ENCODE measurements around the gene CNTNAP2.
"Not testable (repeated sequence)": the region's sequence is repeated elsewhere in the genome, so short reads cannot be mapped to it uniquely, and the experiment has no call there.

CNTNAP2 gene

DNA sequence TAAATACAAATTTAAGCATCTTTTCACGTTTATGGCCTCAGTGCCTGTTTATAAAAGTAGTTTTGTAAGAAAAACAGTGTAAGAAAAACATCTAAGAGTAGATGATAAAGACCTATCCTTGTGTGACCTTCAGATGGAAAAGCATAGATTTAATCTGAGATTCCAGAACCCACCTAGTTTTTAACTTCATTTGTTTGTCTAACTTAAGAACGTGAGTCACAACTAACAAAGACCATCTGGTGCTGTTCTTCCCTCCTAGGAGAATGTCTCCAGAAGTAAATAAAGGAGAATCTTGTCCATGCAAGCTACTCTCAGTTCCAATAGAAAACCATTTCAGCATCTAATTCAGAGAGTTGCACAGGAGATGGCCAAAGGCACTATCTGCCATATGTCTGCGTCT, 2208.6 kb downstream of the CNTNAP2 start:
- DNase-seq (ENCODE audit: low read depth in 2 of 3, low spot score in 2 of 3), result no peak

DNA sequence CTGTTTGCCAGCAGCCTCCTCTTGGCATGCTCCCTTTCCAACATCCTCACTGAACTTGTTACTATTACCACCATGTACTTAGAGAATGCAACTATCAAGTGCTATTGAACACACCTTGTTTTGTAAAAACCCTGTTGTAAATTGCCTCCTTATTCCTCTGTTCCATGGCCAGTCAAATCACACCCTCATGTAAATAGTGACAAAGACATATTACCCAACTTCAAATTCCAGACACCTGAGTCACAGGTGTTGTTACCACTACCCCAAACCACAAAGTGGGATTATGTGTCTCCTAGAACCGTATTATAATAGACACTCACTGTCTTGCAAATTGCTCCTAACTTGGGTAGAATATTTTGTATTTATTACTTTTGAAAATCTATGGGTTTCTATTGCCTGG, 2210.8 kb downstream of the CNTNAP2 start:
- DNase-seq (ENCODE audit: low read depth in 2 of 3, low spot score in 2 of 3), result no peak

DNA sequence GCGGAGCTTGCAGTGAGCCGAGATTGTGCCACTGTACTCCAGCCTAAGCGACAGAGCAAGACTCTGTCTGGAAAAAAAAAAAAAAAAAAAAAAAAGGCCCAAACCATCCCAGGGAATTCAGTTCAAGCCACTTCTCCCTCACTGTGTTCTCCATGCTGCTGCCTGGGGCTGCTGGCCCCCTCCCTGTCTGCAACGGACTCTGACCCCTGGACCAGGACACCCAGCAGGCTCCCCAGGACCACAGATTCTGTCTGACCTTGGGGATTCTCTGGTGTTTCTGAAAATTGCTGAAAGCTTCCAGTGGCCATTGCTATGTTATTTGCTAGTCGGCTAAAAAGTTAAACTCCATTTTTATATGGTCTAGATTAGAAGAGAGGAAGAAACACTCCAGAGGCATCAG, 2212.3 kb downstream of the CNTNAP2 start:
- no peak for DNase-seq (ENCODE audit: low read depth in 2 of 3, low spot score in 2 of 3)

DNA sequence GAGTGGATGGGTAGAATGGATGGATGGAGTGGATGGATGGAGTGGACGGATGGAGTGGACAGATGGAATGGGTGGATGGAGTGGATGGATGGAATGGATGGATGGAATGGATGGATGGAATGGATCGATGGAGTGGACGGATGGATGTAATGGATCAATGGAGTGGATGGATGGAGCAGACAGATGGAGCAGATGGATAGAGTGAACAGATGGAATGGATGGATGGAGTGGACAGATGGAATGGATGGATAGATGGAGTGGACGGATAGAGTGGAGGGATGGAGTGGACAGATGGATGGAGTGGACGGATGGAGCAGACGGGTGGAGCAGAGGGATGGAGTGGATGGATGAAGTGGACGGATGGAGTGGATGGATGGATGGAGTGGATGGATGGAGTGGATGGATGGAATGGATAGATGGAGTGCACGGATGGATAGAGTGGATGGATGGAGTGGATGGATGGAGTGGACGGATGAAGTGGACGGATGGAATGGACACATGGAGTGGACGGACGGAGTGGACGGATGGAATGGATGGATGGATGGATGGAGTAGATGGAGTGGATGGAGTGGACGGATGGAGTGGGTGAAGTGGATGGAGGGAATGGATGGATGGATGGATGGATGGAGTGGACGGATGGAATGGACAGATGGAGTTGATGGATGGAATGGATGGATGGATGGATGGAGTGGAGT, 2213.7 kb downstream of the CNTNAP2 start:
- no peak for DNase-seq (ENCODE audit: low read depth in 2 of 3, low spot score in 2 of 3)

DNA sequence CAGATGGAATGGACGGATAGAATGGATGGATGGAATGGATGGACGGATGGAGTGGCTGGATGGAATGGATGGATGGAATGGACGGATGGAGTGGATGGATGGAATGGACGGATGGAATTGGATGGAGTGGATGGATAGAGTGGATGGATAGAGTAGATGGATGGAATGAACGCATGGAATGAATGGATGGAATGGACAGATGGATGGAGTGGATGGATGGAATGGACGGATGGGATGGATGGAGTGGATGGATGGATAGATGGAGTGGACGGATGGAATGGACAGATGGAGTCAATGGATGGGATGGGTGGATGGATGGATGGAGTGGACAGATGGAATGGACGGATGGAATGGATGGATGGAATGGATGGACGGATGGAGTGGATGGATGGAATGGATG, 2214.2 kb downstream of the CNTNAP2 start:
- DNase-seq (ENCODE audit: low read depth in 2 of 3, low spot score in 2 of 3), result no peak

DNA sequence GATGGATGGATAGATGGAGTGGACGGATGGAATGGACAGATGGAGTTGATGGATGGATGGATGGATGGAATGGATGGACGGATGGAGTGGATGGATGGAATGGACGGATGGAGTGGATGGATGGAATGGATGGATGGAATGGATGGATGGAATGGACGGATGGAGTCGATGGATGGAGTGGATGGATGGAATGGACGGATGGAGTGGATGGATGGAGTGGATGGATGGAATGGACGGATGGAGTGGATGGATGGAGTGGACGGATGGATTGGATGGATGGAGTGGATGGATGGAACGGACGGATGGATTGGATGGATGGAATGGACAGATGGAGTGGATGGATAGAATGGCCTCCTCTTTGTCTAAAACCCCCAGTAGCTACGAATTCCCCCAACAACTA, 2214.9 kb downstream of the CNTNAP2 start:
- DNase-seq (ENCODE audit: low read depth in 2 of 3, low spot score in 2 of 3), result not testable (repeated sequence)

DNA sequence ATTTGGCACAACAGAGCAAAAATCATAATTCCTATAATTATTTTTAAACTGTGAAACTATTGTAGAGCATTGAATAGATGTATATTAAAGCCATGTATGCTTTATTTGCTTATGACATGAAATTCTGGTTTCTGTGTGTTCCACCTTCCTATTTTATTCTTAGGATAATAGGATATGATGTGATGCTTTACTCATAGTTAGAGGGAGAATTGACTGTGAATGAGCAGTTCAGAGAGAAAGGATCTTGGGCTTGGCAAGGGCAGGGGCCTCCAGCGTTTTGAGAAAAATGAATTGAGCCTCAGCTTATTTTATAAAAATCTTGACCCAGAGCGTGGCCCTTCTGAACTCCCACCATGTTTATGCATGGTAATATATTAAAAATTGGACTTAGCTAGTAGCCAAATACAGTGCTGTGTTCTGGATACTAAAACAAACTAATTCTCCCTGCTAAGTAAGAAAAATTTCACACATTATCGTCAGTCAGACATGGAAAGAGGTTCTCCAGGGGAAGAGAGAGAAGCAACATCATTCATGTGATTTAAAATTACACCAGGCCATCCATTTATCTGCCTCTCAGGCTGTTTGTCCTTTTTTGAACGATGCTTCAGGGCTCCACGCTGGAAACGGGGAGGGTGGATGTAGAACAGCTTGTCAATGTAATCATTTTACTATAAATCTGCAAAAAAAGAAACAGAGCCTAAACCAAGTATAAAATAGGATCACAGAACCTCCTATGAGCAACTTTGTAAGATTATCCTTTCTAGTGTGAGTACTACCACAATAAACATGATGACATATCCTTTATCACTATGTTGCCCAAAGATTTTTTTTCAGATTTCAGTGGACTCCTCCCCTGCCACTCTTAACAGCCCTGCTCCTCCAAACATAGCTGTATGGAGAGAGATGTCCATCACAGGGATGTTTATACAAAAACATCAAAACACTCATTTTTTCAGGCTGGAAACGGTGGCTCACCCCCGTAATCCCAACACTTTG, 2215.9 kb downstream of the CNTNAP2 start:
- no peak for DNase-seq (ENCODE audit: low read depth in 2 of 3, low spot score in 2 of 3)

DNA sequence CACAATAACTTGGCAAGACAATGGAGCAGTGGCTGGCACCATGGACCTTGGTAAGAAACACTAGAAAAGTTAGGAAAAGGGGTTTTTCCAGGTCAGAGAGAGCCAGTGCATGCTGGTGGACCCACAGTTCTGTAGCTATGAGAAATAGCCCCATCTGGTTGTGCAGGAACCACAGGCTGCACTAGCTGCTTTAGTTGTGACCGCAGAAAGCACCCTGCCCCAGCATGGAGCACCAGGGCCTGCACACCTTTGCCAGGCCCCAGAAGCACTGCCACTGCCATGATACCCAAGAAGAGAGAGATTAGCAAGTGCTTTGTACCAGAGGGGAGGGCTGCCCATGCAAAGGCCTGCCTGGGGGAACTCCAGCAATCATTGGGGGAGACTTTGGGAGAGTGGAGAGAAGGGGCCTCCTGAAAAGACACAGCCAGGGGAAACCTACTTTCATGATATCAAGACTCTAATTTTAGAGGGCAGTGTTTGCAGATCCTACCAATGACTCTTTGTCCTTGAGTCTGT, 2217.9 kb downstream of the CNTNAP2 start:
- no peak for DNase-seq (ENCODE audit: low read depth in 2 of 3, low spot score in 2 of 3)

DNA sequence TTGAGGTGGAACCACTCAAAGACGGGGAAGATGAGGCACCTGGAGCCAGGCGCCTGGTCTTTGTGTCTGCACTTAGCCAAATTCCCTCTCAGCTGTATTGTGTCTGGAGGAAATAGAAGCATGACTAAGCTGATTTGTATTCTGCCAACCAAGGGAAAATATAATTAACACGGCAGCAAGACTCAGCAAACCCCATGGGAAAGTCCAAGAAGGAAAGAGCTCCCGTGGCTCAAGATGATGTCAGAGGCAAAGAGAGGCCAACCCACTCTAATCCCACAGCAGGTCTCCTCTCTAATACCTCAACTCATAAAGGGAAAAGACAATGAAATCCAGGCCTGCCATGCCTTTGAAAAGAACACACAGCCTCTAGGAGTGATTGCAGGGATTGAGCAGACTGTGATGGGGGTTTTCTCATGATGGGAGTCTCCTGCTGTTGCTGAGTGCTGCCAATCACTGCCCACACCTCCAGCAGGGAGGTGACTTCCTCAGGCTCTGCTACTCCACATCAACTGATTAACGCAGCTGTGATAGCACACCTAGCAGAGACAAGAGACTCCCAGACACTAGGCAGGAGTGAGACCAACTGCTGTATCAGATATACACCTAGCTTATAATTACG, 2218.5 kb downstream of the CNTNAP2 start:
- DNase-seq (ENCODE audit: low read depth in 2 of 3, low spot score in 2 of 3), result no peak

DNA sequence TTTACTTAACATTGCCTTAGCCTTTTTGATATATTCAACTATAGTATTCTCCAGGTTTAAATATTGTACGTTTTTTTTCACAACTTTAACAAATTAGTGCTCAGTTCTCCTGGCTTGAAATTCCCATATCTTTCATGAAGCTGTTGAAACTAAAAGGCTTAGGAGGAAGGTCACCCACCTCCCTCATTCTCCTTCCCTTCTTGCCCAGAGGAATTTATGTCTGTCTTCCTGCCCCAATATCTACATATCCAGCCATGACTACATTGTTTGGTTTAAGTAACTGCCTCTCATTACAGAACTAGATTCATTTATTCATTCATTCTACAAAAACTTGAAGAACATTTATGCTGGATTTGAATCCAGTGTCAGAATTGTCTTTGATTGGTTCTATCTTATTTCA, 2219.2 kb downstream of the CNTNAP2 start:
- no peak for DNase-seq (ENCODE audit: low read depth in 2 of 3, low spot score in 2 of 3)

DNA sequence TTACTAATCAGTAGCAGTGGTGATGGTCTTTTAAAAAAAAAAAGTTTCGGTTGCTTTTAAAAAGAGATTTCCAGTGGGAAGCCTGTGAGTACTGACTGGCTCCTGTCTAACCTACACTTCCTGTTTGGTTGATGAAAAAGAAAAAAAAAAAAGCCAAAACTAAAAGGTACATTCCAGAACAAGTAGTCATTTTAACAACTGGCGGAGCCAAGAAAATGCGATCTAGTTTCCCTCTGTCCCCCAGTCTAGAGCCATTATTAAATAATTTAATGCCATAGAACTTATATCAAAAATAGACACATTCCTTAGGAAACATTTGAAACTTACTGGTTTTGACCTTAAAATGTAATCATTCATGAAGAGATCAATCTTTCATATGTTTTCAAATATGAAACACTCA, 2219.8 kb downstream of the CNTNAP2 start:
- DNase-seq (ENCODE audit: low read depth in 2 of 3, low spot score in 2 of 3), result no peak

DNA sequence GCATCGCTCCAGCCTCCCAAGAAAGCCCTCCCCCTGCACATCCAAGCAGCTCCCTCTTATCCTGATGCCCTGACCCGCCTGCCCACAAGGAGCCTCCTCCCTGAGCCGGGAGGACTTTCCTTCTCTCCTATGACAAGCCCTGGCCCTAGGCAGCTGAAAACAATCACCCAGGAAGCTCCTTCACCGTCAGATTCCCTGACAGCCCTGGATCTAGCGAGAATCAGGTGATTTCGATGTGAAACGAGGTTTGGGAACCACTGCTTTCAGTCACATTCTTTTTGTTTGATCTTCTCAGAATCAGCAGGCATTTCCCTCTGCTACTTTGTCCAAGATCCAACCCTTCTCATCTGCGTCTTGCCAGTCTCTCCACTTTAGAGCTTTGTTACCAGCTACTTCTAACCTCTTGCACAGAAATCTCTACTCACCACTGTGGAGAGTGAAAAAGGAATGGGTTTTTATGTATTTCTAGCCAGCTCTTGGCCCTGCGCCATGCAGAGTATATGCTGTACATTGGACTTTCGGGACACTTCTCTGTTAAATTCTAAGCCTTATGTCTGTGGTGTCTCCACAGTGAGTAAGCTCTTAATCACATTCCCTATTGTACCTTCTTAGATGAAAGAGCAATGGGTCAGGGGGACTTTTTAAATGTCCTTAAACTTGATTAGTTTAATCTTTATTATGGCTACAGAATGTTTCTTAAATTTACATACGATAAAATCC, 2220.8 kb downstream of the CNTNAP2 start:
- no peak for DNase-seq (ENCODE audit: low read depth in 2 of 3, low spot score in 2 of 3)

DNA sequence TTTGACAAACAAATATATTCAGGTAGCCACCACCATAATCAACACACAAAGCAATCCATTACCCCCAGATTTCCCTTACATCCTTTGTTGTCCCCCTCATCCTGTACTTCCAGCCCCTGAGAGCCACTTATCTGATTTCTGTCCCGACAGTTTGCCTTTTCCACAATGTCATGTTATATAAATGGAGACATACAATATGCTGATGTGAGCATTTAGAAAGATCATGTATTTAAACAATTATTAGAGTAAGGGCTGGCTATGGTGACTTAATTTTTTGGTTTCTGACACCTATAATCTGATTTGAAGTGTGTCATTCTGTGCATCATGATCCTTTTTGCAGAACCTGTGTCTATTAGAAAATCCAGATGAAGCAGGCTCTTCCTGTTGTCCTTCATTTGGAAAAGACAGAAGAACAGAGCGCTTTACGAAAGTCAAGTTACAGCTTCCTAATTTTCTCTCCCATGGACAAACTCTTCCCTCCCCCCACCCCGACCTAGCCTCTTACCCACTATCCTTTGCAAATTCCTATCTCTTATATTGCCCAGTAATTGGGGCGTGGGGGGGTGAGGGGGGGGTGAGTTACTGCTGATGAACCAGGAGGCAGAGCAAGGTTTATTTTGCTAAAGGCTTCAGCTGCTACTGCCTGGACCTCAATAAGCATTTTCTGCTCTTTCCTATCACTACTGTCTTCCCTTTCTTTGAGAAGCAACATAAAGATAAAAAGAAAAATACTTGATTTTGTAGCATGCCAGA, 2221.6 kb downstream of the CNTNAP2 start:
- no peak for DNase-seq (ENCODE audit: low read depth in 2 of 3, low spot score in 2 of 3)

DNA sequence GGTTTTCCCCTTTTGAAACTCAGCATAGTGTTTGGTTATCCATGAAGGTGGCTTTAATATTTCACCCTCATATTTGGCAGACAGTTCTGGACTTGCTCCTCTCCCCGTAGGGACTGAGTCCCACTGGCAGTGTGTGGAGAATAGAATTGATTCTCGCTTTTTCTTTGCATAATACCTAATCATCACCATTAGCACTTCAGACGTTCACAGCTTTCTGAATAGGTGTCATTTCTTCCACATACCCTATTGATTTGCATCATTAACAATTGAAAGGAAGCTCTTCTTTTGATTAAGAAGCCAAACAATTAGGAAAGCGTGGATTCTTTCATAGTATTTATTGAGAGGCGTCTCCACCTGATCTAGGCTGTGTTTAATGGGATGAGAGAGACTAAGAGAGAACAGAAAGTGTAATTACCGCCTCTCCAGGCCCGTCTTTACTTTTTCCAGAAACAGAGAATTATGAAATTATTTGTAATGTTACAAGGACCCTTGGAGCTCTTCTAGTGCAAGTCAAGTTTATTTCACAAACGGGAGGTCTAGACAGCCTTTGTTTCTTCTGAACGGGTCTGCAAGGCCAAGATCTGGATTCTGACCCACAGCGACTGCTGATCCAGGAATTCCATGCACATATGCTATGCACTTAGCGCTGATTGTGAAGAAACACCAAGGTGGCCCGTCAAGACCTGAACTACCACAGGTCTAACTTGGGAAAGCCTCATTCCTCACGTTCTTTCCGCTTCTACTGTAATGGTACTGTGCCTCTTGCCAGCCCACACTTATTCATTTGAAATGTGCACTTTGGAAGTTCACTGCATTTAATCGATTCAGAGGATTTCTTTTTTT, 2224.1 kb downstream of the CNTNAP2 start:
- no peak for DNase-seq (ENCODE audit: low read depth in 2 of 3, low spot score in 2 of 3)

DNA sequence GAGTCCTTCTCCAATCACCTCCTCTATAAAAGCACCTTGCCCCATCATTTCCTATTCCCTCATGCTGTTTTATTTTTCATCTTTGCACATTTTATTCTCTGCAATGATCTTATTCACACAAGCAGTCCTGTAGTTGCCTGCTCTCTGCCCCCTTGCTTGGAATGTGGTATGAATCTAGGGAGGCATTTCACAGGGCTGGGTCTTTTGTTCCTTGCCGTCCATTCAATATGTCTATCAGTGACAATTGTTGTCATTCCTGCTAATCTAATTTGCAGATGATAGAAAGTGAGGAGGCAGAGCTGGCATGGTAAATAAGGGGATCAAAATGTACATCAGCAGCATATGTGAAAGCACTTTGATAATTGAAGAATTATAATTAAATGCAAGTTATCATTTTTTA, 2227.8 kb downstream of the CNTNAP2 start:
- DNase-seq (ENCODE audit: low read depth in 2 of 3, low spot score in 2 of 3), result no peak

DNA sequence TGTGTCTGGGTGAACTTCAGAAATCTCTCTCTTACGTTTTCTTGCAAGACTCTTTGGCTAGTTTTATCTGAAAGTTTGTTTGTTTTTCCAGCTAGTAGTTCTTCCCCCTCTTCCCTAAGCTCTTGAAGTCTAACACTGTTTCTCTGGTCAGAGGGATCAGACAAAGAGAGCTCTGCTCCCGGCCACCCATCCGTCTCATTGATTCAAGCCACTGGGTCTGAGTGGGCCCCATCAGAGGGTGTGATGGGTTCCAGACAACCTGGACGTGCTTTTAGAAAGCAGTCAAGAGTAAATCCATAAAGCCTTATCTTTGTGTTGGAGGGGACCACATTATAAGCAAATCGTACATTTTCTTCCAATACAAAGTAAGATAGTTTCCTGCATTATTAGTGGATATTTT, 2231.4 kb downstream of the CNTNAP2 start:
- no peak for DNase-seq (ENCODE audit: low read depth in 2 of 3, low spot score in 2 of 3)

DNA sequence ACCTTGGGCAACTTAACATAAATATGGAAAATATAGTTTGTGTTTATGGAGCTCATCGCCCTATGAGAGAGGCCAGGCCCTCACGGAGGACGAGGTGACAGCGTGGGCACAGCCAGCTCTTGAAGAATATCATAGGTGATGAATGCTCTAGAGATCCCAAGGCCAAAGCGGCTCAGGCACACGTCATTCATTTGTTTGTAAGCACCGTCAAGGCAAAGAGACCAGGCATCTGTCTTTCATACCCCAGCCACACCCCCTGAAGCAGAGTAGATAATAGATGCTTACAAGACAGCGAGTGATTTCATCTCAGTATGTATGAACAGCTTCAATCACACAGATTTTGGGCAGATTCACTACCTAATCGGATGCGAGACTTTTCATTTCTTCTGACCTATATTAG, 2231.9 kb downstream of the CNTNAP2 start:
- no peak for DNase-seq (ENCODE audit: low read depth in 2 of 3, low spot score in 2 of 3)

DNA sequence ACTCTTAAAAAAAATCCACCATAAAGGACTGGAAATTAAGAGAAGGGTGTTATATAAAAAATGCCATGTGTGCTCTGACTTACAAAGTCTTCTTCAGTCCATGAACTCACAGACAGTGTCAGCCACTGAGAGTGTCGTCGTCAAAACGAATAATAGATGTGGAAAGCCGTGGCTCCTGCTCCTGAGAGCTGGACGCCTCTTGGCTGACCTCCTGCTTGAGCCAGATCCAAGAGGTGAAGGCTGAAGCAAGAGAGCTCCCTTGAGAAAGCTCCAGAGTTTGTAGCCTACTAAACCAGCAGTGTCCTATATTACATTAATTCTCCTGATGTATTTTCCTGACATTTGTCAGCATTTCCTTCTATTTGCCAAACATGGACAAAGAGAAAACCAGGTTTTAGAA, 2239.7 kb downstream of the CNTNAP2 start:
- no peak for DNase-seq (ENCODE audit: low read depth in 2 of 3, low spot score in 2 of 3)

DNA sequence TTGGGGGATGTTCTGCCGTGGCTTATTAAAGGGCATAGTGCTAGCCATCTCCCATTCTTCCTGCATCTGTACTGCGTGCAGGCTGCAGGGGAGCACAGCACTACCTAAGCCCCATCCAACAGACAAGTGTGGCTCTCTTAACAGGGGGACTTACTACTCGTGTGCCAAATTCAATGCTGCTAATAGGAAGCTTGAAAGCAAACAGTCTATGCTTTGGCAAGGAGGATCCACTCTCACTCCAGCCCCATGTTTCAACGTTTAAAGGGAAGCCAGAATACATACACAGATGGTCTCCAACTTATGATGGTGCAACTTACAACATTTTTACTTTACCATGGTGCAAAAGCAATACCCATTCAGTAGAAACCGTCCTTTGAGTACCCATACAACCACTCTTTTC, 2245.9 kb downstream of the CNTNAP2 start:
- DNase-seq (ENCODE audit: low read depth in 2 of 3, low spot score in 2 of 3), result no peak
